Measurements from ENCODE around the gene CPN1.

GRCh38 chr10:100114460-100114859 lies 32.8 kb upstream of the CPN1 start:
- no peak for TF ChIP-seq CTCF (IDR thresholded peaks at IDR 0.05; ENCODE audit: insufficient read depth, low read depth, low read length)
- TF ChIP-seq EZH2 (IDR thresholded peaks at IDR 0.05; ENCODE audit: insufficient read depth, low read length) = no peak
